ENCODE data around the gene PARP11.
"Not testable (repeated sequence)": the region's sequence is repeated elsewhere in the genome, so short reads cannot be mapped to it uniquely, and the experiment has no call there.

The PARP11 gene

GRCh38 chr12:3882896-3883564, 9.8 kb upstream of the PARP11 start:
- DNase-seq = no peak

GRCh38 chr12:3882406-3882805, 9.2 kb upstream of the PARP11 start:
- DNase-seq = no peak

- no peak for DNase-seq
Measured at GRCh38 chr12:3881281-3881950, 8.2 kb upstream of the PARP11 start.

GRCh38 chr12:3879846-3880245, 6.6 kb upstream of the PARP11 start:
- no peak for DNase-seq

- DNase-seq = no peak
Measured at GRCh38 chr12:3871356-3871755, 1.8 kb downstream of the PARP11 start.

- no peak for DNase-seq
Measured at GRCh38 chr12:3869865-3870264, 3.3 kb downstream of the PARP11 start.

- no peak for DNase-seq
Measured at GRCh38 chr12:3869433-3869832, 3.8 kb downstream of the PARP11 start.

GRCh38 chr12:3863756-3864155, 9.4 kb downstream of the PARP11 start:
- no peak for DNase-seq

GRCh38 chr12:3842517-3842916, 30.7 kb downstream of the PARP11 start:
- DNase-seq = no peak

- DNase-seq = no peak
Measured at GRCh38 chr12:3841783-3842182, 31.4 kb downstream of the PARP11 start.

- DNase-seq = not testable (repeated sequence)
Measured at GRCh38 chr12:3840833-3841232, 32.4 kb downstream of the PARP11 start.

GRCh38 chr12:3839745-3840144, 33.5 kb downstream of the PARP11 start:
- DNase-seq = not testable (repeated sequence)

GRCh38 chr12:3838701-3839548, 34.3 kb downstream of the PARP11 start:
- DNase-seq = not testable (repeated sequence)

- DNase-seq = no peak
Measured at GRCh38 chr12:3838076-3838475, 35.1 kb downstream of the PARP11 start.

GRCh38 chr12:3837049-3837448, 36.1 kb downstream of the PARP11 start:
- no peak for DNase-seq

GRCh38 chr12:3836641-3837040, 36.6 kb downstream of the PARP11 start:
- DNase-seq = no peak

- DNase-seq = no peak
Measured at GRCh38 chr12:3835914-3836313, 37.3 kb downstream of the PARP11 start.

- DNase-seq = no peak
Measured at GRCh38 chr12:3834774-3835173, 38.4 kb downstream of the PARP11 start.

GRCh38 chr12:3833670-3834310, 39.4 kb downstream of the PARP11 start:
- DNase-seq = no peak

GRCh38 chr12:3832738-3833137, 40.5 kb downstream of the PARP11 start:
- DNase-seq = no peak

- no peak for DNase-seq
Measured at GRCh38 chr12:3828888-3829287, 44.3 kb downstream of the PARP11 start.

GRCh38 chr12:3827301-3828000, 45.7 kb downstream of the PARP11 start:
- no peak for DNase-seq

- DNase-seq = no peak
Measured at GRCh38 chr12:3821441-3821840, 51.8 kb downstream of the PARP11 start.
